GM21825 (cell line): Measurements from ENCODE around the gene PDHX.
"Not testable (repeated sequence)": the region's sequence is repeated elsewhere in the genome, so short reads cannot be mapped to it uniquely, and the experiment has no call there.

Experiments
- ATAC-seq: cut with Tn5 transposase; IDR thresholded peaks from one replicate; pipeline ENCODE4 v1.9.1; 2021; ENCODE audit warnings: mild to moderate bottlenecking, moderate library complexity; ENCODE audit not compliant: unreplicated experiment

The PDHX gene

DNA sequence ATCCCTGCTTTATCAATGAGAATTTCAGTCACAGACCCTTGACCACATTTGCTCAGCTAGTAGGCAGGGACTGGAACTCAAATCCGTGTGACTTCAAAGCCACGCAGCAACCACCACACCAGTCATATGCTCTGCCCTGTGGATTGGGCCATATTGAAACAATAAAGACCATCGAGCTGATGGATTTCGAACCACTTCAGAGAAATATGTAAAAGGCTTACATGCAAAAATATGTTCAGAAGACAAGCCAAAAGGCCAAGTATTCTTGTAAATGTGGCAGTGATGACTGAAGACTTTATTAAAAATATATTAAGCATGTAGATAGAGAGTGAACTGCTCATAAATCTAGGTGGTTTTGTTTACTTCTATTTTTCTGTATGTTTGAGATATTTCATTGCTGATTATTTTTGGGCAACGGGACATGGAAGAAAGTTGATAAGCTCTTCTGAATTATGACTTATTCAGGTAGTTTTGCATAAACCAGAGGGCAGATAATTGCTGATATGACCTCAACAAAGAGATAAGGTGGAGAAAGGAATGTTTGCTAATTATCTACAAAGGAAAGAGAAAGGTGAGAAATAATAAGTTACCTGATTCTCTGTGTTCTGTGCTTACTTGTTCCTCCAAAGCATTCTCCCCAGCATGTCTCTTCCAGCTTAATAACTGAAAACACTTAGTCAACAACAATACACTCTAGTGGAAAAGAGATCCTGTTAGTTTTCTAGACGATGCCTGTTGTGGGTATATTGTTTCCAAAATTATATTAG, 99.4 kb downstream of the PDHX start:
- ATAC-seq: no peak

DNA sequence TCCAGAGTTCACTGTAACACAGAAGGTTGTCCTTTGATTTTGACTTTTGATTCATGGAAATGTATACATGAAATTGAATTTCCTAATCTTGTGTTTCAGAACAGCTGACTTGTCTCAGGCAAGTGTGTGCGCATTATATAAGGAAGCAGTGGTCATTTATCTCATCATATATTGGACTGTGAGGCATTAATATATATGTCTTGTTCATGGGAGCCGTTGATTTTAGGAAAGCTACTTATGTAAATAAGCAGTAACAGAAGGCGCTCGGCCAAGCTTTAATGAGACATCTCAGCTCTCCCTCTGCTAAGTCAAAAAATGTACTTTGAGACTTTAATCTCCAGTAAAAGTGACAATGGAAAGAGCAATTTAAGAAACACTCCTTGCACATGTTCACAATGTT, 100.5 kb downstream of the PDHX start:
- no peak for ATAC-seq

DNA sequence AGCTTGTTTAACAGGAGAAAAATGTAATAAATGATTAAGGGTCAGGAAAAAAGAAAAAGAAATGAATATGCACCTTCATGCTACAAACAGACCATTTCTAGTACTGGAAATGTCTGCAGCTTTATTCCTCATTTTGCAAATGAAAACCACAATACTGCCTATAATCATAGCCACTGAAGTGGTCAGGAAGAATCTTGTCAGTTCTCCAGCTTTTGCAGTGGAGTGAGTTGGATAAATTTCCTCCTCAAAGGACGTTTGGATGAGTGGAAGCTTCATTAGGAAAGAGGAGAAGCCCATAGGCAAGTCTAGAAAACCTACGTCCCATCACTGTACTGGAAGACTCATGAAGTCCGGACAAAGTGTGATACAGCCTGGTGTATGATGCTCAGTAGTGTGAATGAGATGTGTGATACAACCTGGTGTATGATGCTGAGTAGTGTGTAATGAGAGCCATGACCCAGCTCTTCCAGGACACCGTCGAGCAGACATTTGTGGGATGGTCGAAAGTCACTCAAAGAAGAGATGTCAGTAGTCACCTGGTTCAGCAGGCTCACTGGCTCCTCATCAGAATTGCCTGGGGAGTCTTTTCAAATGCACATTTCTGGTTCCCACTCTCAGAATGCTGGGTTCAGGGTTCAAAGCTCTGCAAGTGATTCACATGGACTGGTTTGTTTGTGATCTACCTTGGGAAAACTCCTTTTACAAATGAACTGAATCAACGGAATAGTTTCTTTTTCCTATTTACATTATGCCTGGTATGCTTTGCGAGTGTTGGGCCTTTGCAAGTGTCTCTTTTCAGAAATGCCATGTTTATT, 101.3 kb downstream of the PDHX start:
- no peak for ATAC-seq

DNA sequence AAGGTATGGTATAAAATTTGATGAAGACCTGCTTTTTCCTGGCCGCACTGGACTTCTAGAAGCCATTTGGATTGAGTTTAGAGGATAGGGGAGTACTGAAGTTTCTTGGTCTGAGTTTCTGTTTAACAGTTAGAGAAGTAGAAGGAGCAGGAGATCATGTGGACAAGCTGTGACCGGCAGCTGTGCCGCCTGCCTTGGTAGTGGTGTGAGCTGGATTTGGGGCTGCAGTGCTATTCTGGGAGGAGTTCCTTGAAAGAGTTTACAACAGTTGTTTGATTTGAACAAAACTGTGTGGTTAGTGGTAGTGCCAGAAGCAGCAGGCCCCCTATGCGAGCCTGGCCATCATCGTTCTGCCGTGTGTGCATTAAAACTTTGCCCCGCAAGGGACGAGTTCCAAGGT, 105.2 kb downstream of the PDHX start:
- ATAC-seq: no peak

DNA sequence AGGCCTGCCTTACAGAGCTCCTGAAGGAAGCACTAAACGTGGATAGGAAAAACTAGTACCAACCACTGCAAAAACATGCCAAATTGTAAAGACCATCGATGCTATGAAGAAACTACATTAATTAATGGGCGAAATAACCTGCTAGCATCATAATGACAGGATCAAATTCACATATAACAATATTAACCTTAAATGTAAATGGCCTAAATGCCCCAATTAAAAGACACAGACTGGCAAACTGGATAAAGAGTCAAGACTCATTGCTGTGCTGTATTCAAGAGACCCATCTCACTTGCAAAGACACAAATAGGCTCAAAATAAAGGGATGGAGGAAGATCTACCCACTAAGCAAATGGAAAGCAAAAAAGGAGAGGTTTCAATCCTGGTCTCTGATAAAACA, 107.5 kb downstream of the PDHX start:
- not testable (repeated sequence) for ATAC-seq

DNA sequence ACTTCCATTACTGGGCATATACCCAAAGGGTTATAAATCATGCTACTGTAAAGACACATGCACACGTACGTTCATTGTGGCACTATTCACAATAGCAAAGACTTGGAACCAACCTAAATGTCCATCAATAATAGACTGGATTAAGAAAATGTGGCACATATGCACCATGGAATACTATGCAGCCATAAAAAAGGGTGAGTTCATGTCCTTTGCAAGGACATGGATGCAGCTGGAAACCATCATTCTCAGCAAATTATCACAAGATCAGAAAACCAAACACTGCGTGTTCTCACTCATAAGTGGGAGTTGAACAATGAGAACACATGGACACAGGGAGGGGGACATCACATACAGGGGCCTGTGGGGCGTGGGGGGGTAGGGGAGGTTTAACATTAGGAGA, 111.6 kb downstream of the PDHX start:
- ATAC-seq: not testable (repeated sequence)

DNA sequence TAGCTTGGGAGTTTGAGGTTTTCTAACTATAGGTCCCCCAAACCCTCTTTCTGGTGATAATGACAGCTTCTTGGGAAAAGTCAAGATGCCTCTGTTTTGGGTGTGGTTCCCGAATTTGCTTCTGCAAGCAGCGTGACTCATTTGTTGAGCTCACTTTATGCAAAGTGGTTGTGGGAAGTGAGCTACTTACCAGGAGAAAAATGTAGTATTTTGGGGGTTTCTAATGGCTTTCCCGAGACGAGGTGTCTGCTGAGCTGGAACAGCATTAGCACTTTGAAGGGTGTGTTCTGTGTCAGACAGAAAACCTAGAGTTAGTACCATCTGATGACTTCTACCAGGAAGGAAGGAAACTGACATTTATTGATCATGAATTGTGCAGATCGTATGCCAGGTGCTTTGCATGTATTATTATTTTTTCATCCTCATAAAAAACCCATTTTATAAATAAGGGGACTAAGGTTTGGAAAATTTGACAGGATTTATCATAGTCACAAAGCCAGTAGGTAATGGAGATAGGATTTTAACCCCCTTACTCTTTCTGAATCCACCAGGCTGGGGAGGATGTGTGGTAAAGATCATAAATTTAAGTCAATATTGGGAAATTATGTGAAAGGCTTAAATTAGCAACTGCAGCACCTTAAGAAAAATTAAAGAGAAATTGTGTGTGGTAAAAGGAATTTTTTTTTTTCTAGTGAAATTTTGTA, 113.7 kb downstream of the PDHX start:
- peak; percentile 77 for ATAC-seq

DNA sequence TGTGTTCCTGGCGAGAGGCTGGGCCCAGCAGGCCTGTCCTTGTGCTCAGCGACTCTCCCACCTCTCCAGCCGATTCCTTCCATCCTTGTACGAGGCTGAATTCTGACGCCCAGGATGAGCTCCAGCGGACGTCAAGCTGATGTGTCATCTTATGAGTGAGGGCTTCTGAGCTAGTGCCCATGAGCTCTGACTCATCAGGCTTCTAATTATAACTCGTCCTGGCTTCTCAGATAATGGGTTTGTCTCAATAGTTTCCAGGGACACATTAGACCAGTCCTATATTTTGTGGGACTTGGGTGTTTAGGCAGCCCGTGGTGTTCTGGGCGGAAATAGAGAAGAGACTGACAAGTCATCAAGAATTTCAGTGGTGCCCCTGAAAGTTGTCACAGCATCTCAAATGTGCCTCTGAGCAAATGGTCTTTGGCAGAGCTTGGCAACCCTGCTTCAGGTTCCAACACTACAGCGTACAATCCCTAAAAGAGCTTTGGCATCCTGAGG, 114.3 kb downstream of the PDHX start:
- no peak for ATAC-seq

DNA sequence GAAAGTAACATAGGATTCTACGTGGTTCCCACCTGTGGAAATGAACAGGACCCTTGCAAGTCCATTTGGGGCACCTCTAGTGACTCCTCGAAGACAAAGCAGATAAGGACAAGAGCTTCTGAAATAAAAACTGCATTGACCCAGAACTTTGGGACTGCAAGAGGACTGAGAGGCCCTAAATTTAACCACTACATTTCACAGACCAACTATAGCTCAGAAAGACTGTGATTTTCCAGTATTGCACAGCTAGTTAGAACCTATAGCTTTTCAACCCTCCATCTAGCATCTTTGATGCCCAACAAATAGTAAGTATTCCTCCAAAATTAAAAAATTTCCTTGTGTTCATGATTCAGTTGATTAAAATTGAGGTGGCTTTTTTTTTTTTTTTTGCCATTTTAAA, 114.9 kb downstream of the PDHX start:
- ATAC-seq: no peak

DNA sequence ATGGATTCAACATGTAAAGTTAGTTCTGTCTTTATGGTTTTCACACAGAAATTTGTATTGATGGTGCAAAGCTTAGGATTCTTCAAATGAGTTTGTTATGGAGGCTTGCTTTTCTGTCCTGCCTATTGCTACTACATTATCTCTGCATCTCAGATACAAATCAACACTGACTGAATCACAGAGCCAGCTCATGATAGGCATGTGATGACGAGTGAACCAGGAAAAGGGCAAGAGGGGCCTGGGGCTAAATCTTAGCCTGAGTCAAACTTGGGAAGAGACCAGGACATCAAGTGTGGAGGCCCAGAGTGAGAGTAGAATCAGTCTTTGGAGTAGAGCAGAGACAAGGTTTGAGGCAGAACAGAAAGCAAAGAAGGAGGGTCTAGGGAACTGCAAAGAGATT, 115.4 kb downstream of the PDHX start:
- no peak for ATAC-seq

DNA sequence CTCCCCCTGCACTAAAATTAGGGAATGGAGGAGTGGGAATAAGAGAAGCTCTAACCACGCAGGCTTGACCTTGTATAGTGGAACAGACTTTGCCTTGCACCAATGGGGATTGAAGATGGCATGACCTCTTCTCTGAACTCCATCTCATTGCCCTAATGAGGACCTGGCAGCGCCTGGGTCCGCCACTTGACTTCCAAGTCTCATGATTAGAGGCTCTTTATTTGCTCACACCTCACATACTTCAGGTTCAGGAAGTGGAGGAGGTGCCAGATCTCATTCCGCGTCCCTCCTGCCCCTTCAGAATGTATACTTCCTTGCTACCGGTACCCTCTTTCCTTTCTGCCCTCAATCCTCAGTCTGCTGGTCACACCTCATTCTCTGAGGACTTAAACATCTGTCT, 116.6 kb downstream of the PDHX start:
- no peak for ATAC-seq

DNA sequence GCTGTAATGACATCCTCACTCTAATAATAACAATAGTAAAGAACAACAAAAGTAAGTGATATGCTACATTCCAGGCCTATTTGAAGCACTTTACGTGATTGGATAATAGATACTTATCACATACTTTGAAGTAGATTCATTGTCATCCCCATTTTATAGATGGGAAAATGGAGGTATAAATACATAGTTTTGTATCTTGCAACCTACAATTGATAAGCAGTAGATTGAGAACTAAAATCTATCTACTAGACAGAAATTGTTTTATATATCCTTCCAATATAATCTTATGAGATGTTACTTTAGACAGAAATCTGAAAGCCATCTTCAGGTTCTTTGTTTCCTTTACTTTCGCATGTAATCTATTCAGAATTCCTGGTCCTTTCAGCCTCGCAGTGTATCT, 118.0 kb downstream of the PDHX start:
- no peak for ATAC-seq

DNA sequence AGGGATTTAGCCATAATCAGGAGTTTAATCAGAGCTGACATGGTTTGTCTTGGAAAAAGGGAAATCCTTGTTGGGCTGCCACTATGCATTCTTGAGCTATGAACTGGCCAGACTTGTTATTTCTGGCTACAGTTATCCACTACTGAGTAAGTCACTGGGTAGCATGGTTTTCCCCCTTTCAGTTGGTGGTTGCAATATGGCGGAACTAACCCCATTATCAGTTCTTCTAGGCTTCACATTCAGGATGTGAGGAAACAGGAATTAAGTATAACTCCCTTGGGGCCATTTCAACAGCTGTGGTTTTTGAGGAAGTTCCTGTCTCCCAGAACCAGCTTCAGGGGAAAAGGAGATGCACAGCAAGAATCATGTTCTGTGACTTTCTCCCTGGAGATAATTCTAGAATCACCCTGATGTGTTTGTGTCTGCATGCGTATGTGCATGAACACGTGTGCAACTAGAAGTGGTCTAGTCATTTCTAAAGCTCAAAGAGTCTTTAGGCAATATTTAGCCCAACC, 119.5 kb downstream of the PDHX start:
- ATAC-seq: peak; percentile 35

DNA sequence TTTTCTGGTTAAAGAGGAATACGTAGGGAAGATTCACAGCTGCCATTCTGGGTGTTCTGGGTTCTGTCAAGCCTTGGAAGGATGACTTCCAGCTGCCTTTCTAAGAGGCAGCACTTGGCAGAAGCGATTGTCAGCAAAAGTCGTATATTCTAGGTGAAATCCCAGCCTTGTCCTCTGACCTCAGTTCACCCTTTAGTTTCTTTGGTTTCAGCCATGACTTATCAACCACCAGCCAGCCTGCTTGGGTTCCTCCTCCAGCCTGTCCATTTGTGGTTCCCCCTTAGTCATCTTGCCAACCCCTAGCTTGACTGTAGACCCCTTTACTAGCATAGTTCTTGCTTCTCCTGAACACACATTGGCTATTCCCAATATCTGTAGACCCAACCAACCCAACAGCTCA, 120.2 kb downstream of the PDHX start:
- no peak for ATAC-seq

DNA sequence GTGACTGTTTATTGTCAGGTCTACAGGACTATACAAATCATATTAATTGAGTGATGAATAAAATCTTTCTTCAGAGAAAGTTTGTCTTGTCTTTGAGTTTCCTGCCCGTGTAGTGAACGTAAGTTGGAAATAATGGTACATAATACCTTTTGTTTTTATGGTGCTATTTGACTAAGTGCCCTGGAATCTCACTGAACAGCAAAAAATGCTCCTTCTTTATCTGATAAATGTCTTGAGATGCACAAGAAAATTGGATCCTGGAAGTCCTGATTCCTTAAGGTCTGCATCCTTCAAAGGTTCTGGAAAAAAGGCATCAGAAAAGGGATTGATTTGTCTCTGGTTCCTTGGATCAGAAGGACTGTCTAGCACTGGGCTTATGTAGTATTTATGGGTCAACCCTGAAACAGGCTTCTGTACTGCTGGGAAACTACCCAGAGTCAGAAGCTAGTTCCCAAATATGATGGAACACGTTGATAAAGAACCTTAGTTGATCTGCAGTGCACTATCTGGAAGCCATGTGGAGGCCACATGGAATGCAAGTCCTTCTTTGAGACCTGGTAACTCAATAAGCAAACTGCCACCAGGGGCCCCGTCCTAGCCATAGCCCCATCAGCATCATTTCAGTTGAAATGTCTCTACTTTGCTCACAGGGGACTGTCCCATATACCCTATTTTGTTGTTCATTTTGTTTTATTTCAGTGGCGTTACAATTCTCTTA, 122.0 kb downstream of the PDHX start:
- ATAC-seq: no peak

DNA sequence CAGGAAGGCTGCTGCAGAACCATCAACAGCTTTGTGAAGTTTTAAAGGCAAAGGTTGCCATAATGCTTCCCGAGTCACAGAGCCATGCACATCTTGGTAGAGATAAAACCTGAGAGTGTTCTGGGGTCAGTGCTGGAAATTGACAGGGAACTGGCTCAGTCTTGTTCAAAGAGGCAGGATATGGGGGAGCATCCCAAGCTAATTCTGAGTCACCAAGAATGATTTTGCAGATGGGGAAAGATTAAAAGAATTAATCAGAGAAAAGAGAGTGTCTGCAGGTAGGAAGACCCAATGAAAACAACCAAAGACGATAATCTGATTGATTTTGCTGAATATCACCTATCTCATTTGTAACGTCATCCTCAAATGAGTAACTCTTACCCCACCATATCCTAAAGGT, 122.7 kb downstream of the PDHX start:
- ATAC-seq: no peak

DNA sequence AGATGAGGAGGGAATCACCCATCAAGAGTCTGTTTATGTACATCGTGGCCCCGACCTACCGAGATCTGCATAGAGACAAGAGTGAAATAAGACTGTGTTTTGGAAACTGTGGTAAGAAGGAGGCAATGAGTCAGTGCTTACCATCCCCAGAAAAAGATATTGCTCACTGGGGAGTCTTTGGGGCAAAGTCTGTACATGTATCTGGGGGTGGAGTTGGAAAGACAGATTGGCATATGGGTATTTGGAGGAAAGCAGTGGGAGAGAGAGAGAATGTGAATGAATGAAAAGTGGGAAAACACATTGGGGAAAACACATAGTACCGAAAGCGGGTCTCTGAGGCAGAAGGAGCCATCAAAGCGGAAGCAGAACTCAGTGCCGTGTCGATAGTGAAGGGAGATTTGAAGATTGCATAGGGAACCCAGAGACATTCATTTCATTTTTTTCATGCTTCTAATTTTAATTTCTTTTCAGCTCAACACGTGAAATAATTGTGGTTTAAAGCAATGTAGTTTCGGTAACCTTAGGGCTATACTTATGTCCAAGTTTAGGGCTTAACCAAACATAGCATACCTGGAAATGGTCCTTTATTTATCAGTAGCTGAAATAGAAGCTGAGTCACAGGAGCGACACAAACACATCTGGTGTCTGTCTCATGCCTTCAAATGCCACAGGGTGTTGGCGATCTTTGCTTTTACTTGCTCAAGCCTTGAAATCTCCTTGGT, 124.0 kb downstream of the PDHX start:
- peak; percentile 66 for ATAC-seq

DNA sequence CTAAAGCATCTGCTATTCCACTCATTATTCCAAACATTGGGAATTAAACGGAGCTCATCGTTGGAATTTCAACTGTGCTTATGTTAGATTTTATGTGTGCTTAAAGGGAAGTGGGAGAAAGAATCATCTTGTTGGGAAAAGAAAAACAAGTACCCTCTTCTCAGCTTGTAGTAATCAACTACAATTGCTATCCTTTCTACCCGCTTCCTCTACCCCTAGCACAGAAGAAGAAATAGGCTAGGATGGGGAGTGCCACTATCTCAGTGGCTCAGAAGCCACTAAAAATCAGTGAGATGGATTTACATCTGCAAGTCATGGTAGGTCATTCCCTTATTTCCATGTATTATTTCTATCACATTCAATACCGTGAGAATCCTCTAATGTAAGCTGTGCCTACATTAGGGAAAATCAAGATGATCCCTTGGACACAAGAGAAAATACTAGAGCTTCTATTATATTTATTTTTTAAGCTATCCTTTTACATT, 124.7 kb downstream of the PDHX start:
- ATAC-seq: no peak

DNA sequence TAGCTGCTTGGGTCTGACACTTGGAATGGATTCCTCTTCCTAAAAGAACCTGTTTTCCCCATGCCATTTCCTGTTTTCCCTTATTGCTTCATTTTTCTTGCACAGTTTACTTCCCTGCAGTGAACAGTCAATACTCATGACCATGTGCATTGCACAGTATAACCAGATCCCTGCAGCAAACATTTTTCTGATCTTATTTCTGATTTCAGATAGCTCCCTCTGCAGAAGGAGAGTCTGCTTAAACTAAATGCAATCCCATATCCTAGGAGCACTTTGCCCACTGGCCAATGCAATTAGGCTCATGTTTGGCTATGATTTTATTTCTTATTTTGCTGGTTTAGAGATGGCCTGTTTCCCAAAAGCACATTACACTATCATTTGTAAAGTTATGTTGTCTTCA, 125.8 kb downstream of the PDHX start:
- no peak for ATAC-seq

DNA sequence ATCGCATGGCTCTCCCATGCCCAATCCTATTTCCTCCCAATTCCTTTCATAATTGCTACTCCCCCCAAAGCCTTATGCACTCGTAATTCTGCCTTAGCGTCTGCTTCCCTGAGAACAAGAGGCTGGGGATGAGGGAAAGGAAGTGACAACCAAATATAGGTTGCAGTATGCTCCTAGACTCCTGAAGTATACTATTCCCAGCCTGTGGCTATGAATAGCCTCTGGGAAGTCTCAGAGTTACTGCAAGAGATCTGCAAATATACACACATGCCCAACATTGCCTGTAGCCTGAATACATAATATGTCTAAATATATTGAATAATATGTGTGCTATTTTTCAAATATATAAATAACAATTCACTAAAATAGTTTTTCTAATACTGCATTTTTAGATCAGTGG, 126.5 kb downstream of the PDHX start:
- no peak for ATAC-seq
